ENCODE data around the gene GBP7. TPM values are rescaled to one million over a fixed set of nuclear protein-coding genes. Genes with fewer than 3 reads are reported as not detected.

GBP7 gene
- total RNA-seq, 1 experiment from 2014 or later = not detected

DNA sequence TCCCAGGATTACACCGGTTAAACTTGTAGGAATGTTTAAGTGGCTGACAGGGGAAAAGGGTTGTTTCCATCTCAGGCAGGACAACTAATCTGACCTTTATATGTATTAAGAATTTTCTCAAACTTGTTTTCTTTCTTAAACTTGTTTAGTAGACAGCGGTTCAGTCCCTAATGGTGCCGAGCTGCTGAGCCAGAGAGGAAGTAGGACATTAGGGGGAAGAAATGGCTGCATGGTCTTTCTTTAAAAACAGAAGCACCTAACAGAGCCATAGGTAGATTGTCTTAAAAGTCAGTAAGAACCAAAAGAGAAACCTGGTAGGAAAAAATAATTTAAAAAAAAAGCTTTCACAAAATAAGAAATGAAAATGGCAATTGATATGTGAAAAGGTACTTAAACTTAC is 19.7 kb upstream of the GBP7 start:
- CTCF ChIA-PET = no interaction called here
- intact Hi-C loops (cut with micrococcal nuclease; ENCODE audit: unreplicated experiment) = no loop called here
- H3K27me3 ChIP-seq (replicated peaks; ENCODE audit: insufficient read depth, low read depth, low read length, poor library complexity) = no peaks in the 10 kb centered on the region

DNA sequence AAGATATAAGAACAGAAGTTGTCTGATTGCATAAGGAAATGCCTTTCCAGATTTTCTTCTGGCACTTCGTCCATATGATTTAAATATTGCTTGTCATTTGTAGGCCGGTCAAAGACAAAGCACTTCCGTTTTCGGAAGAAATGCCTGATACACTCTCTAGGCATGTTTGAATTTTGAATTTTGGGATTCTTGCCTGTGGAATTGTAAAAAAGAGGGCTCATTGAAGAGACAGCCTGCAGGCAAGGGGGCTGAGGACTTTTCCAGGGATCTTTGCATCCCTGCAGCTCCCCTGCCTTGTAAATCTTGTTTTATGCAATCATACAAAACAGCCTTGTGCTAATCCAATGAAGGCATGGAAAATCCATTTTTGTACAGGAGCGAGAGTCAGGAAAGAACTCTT is 15.5 kb upstream of the GBP7 start:
- H3K27ac ChIP-seq (ENCODE audit: low read depth, low read length, poor library complexity, severe bottlenecking) = peak overlapping the region; percentile 36
- H3K36me3 ChIP-seq (ENCODE audit: insufficient read depth, low read length, poor library complexity, severe bottlenecking) = no peaks in the 10 kb centered on the region
- H3K27me3 ChIP-seq (replicated peaks; ENCODE audit: insufficient read depth, low read depth, low read length, poor library complexity) = no peaks in the 10 kb centered on the region
- no peaks in the 10 kb centered on the region for H3K9me3 ChIP-seq (ENCODE audit: low read depth, low read length, poor library complexity, severe bottlenecking)
- H3K4me1 ChIP-seq (ENCODE audit: insufficient read depth, low read length, poor library complexity, severe bottlenecking) = peaks cover 13% of the 10 kb centered on the region
- TF ChIP-seq EZH2 (IDR thresholded peaks at IDR 0.05; ENCODE audit: borderline replicate concordance, low read depth, low read length, poor library complexity, severe bottlenecking) = no peak
- TF ChIP-seq, protein P1, sequence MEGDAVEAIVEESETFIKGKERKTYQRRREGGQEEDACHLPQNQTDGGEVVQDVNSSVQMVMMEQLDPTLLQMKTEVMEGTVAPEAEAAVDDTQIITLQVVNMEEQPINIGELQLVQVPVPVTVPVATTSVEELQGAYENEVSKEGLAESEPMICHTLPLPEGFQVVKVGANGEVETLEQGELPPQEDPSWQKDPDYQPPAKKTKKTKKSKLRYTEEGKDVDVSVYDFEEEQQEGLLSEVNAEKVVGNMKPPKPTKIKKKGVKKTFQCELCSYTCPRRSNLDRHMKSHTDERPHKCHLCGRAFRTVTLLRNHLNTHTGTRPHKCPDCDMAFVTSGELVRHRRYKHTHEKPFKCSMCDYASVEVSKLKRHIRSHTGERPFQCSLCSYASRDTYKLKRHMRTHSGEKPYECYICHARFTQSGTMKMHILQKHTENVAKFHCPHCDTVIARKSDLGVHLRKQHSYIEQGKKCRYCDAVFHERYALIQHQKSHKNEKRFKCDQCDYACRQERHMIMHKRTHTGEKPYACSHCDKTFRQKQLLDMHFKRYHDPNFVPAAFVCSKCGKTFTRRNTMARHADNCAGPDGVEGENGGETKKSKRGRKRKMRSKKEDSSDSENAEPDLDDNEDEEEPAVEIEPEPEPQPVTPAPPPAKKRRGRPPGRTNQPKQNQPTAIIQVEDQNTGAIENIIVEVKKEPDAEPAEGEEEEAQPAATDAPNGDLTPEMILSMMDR (conservative IDR thresholded peaks at IDR 0.05; ENCODE audit: low read depth, low read length) = no peak
- ChIA-PET POLR2A (ENCODE audit: low non-redundant PET) (no interaction called here), CTCF (no interaction called here)
- no peak overlapping the region for H3K4me3 ChIP-seq (ENCODE audit: low read depth, low read length, poor library complexity, severe bottlenecking)
- peak; percentile 44 for DNase-seq (ENCODE audit: low spot score)
- intact Hi-C loops (cut with micrococcal nuclease; ENCODE audit: unreplicated experiment) = no loop called here
- no TSS peak for BruUV-seq (replicated peaks)

More for the DNA sequence above, 19.7 kb upstream of the GBP7 start:
- H3K9me3 ChIP-seq (ENCODE audit: low read depth, low read length, poor library complexity, severe bottlenecking) = no peaks in the 10 kb centered on the region
- no peak overlapping the region for H3K4me3 ChIP-seq (ENCODE audit: low read depth, low read length, poor library complexity, severe bottlenecking)
- H3K4me1 ChIP-seq (ENCODE audit: insufficient read depth, low read length, poor library complexity, severe bottlenecking) = peaks cover 19% of the 10 kb centered on the region
- POLR2A ChIA-PET (ENCODE audit: low non-redundant PET) = no interaction called here
- H3K36me3 ChIP-seq (ENCODE audit: insufficient read depth, low read length, poor library complexity, severe bottlenecking) = no peaks in the 10 kb centered on the region
- no TSS peak for BruUV-seq (replicated peaks)
- H3K27ac ChIP-seq (ENCODE audit: low read depth, low read length, poor library complexity, severe bottlenecking) = no peak overlapping the region
- no peak for DNase-seq (ENCODE audit: low spot score)
- TF ChIP-seq, protein P1 (conservative IDR thresholded peaks at IDR 0.05; ENCODE audit: low read depth, low read length) = no peak
- no peak for TF ChIP-seq EZH2 (IDR thresholded peaks at IDR 0.05; ENCODE audit: borderline replicate concordance, low read depth, low read length, poor library complexity, severe bottlenecking)

DNA sequence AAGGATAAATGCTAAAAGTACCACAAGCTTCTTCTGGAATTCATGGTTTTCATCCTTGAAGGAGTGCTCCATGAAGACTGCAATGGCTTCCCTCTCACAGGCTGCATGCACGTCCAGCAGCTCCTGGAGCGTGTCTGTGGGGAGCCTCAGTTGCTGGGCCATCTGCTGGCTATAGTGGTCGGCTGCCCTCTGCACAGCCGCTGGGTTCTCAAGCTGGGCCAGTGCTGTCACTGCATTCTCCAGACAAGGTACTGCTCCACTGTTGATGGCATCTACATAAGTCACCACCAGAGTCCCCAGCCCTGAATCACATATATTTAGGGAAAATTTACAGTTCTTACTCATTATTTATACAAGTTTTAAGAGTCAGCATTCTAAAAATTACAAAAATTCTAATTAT is 14.2 kb upstream of the GBP7 start:
- Histone ChIP-seq H3K36me3 (ENCODE audit: insufficient read depth, low read length, poor library complexity, severe bottlenecking) (no peaks in the 10 kb centered on the region), H3K4me1 (ENCODE audit: insufficient read depth, low read length, poor library complexity, severe bottlenecking) (peaks cover 13% of the 10 kb centered on the region), H3K4me3 (ENCODE audit: low read depth, low read length, poor library complexity, severe bottlenecking) (no peak overlapping the region), H3K27me3 (replicated peaks; ENCODE audit: insufficient read depth, low read depth, low read length, poor library complexity) (no peaks in the 10 kb centered on the region), H3K27ac (ENCODE audit: low read depth, low read length, poor library complexity, severe bottlenecking) (no peak overlapping the region), H3K9me3 (ENCODE audit: low read depth, low read length, poor library complexity, severe bottlenecking) (no peaks in the 10 kb centered on the region)
- DNase-seq (ENCODE audit: low spot score) = no peak
- BruUV-seq (replicated peaks) = no TSS peak
- intact Hi-C loops (cut with micrococcal nuclease; ENCODE audit: unreplicated experiment) = no loop called here
- TF ChIP-seq, protein P1 (conservative IDR thresholded peaks at IDR 0.05; ENCODE audit: low read depth, low read length) = no peak
- no peak for TF ChIP-seq EZH2 (IDR thresholded peaks at IDR 0.05; ENCODE audit: borderline replicate concordance, low read depth, low read length, poor library complexity, severe bottlenecking)
- ChIA-PET CTCF (no interaction called here), POLR2A (ENCODE audit: low non-redundant PET) (no interaction called here)

Measured in A673 (cell line).